PC-3 (cell line): Measurements from ENCODE around the gene TOP2A. TPM values are rescaled to one million over a fixed set of nuclear protein-coding genes. Genes with fewer than 3 reads are reported as not detected.

Experiments used
- ATAC-seq: fragments of 200-7000 bp; cut with Tn5 transposase; 2 replicates; pipeline ENCODE4 v1.9.1; 2020; ENCODE audit warnings: mild to moderate bottlenecking, moderate library complexity
- BruUV-seq: library from RNA; stranded (reverse); fragments of 400-500 nt; replicated peaks from 2 replicates; lab custom pipeline; 2021; lab: Mats Ljungman, UMichigan
- CTCF ChIA-PET: fragments of 300-600 bp; sonication (Branson Sonifier 250); formaldehyde crosslinking; loops from one replicate; lab custom pipeline; 2022; ENCODE audit warnings: antibody characterized with exemption; lab: Charles Lee
- POLR2A ChIA-PET: fragments of 300-600 bp; sonication (Branson Sonifier 250); formaldehyde crosslinking; loops from one replicate; lab custom pipeline; 2022; ENCODE audit warnings: antibody characterized with exemption; ENCODE audit not compliant: unreplicated experiment; lab: Charles Lee
- DNase-seq: peaks from one replicate; pipeline ENCODE4 v3.0.0-alpha.2; 2015
- H2AFZ ChIP-seq: fragments of 300-600 bp; sonication (generic); 2 replicates; pipeline ENCODE4 v1.6.0; 2016; ENCODE audit warnings: antibody characterized with exemption, low read length
- H3F3A ChIP-seq: fragments of 300-600 bp; sonication (generic); one replicate; pipeline ENCODE4 v1.6.0; 2017; ENCODE audit warnings: antibody characterized with exemption, low read length, control low read depth, mild to moderate bottlenecking; ENCODE audit not compliant: unreplicated experiment
- H3K27ac ChIP-seq: fragments of 300-600 bp; sonication (generic); 2 replicates; pipeline ENCODE4 v1.5.1; 2016; ENCODE audit warnings: mild to moderate bottlenecking, low read length
- H3K27me3 ChIP-seq: fragments of 300-600 bp; sonication (generic); 2 replicates; pipeline ENCODE4 v1.6.1; 2016; ENCODE audit warnings: low read length, mixed read lengths
- H3K36me3 ChIP-seq: fragments of 300-600 bp; sonication (generic); 2 replicates; pipeline ENCODE4 v1.6.1; 2016; ENCODE audit warnings: low read depth, mixed run types, low read length, mixed read lengths
- H3K4me1 ChIP-seq: fragments of 300-600 bp; sonication (generic); 2 replicates; pipeline ENCODE4 v1.5.1; 2016; ENCODE audit warnings: low read length; ENCODE audit not compliant: insufficient read depth
- H3K4me2 ChIP-seq: fragments of 300-600 bp; sonication (generic); 2 replicates; pipeline ENCODE4 v1.6.0; 2016; ENCODE audit warnings: low read length
- H3K4me3 ChIP-seq: fragments of 300-600 bp; sonication (generic); 2 replicates; pipeline ENCODE4 v1.5.1; 2016; ENCODE audit warnings: mild to moderate bottlenecking, low read length, mixed read lengths
- H3K79me2 ChIP-seq: fragments of 300-600 bp; sonication (generic); 2 replicates; pipeline ENCODE4 v1.6.1; 2017; ENCODE audit warnings: low read length, mixed read lengths
- H3K9ac ChIP-seq: fragments of 300-600 bp; sonication (generic); 2 replicates; pipeline ENCODE4 v1.6.0; 2016; ENCODE audit warnings: mild to moderate bottlenecking, low read length
- H3K9me2 ChIP-seq: fragments of 300-600 bp; sonication (generic); replicated peaks from 2 replicates; pipeline ENCODE4 v1.6.1; 2016; ENCODE audit warnings: mixed run types, low read length, mixed read lengths
- H3K9me3 ChIP-seq: fragments of 300-600 bp; sonication (generic); 2 replicates; pipeline ENCODE4 v1.6.1; 2016; ENCODE audit warnings: low read length, mixed read lengths
- H4K20me1 ChIP-seq: fragments of 300-600 bp; sonication (generic); 2 replicates; pipeline ENCODE4 v1.6.1; 2016; ENCODE audit warnings: low read length, mixed read lengths
- EZH2 ChIP-seq: fragments of 300-600 bp; sonication (generic); IDR thresholded peaks from one replicate; pipeline ENCODE4 v1.6.1; 2017; ENCODE audit warnings: antibody characterized with exemption, mild to moderate bottlenecking, low read length; ENCODE audit not compliant: unreplicated experiment
- EZH2phosphoT487 ChIP-seq: fragments of 300-600 bp; sonication (generic); IDR thresholded peaks from 2 replicates; pipeline ENCODE4 v1.6.1; 2018; ENCODE audit warnings: mild to moderate bottlenecking, antibody characterized with exemption, low read length, borderline replicate concordance
- intact Hi-C: fragments of 100-400 bp; cut with micrococcal nuclease; formaldehyde crosslinking; loops from 2 replicates; pipeline ENCODE4 v1.9.0; 2023
- total RNA-seq: library from RNA; depleted of rRNA; stranded (reverse); fragments of >200 nt; gene quantifications from 2 replicates; pipeline ENCODE4 v1.2.3, GENCODE V29; 2014
- TF ChIP-seq, protein P1 (sequence below): fragments of 300-600 bp; sonication (generic); conservative IDR thresholded peaks from 2 replicates; pipeline ENCODE4 v1.5.1; 2017; ENCODE audit warnings: antibody characterized with exemption, low read depth, mild to moderate bottlenecking, low read length

Gene TOP2A
- total RNA-seq, 1 experiment from 2014 or later: 104 TPM

GRCh38 chr17:40348136-40348504, 69.6 kb downstream of the TOP2A start:
- no peak overlapping the region for H3K27ac ChIP-seq

GRCh38 chr17:40347319-40348135, 70.2 kb downstream of the TOP2A start:
- peaks cover 3% of the 10 kb centered on the region; the same call in 1 of the 2 replicates for H3K79me2 ChIP-seq
- H4K20me1 ChIP-seq: no peaks in the 10 kb centered on the region
- DNase-seq (no peak), ATAC-seq (no peak)
- no peaks in the 10 kb centered on the region; the same call in 1 of the 2 replicates for H3K4me1 ChIP-seq
- no peaks in the 10 kb centered on the region for H3K9me2 ChIP-seq
- 0 out of 2 replicates have a peak, but pooled peaks cover 1% of the 10 kb centered on the region for H3K36me3 ChIP-seq
- no peak overlapping the region for H3K4me3 ChIP-seq
- no peak overlapping the region for H3K4me2 ChIP-seq
- CTCF ChIA-PET: no interaction called here
- no TSS peak for BruUV-seq
- H3K9me3 ChIP-seq: no peaks in the 10 kb centered on the region
- TF ChIP-seq EZH2phosphoT487 (no peak), EZH2 (no peak)
- TF ChIP-seq, protein P1, sequence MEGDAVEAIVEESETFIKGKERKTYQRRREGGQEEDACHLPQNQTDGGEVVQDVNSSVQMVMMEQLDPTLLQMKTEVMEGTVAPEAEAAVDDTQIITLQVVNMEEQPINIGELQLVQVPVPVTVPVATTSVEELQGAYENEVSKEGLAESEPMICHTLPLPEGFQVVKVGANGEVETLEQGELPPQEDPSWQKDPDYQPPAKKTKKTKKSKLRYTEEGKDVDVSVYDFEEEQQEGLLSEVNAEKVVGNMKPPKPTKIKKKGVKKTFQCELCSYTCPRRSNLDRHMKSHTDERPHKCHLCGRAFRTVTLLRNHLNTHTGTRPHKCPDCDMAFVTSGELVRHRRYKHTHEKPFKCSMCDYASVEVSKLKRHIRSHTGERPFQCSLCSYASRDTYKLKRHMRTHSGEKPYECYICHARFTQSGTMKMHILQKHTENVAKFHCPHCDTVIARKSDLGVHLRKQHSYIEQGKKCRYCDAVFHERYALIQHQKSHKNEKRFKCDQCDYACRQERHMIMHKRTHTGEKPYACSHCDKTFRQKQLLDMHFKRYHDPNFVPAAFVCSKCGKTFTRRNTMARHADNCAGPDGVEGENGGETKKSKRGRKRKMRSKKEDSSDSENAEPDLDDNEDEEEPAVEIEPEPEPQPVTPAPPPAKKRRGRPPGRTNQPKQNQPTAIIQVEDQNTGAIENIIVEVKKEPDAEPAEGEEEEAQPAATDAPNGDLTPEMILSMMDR: no peak
- H3K27me3 ChIP-seq: no peaks in the 10 kb centered on the region
- H3F3A ChIP-seq: no peaks in the 10 kb centered on the region
- H3K27ac ChIP-seq: no peak overlapping the region
- POLR2A ChIA-PET: no interaction called here
- intact Hi-C loops: no loop called here
- no peak overlapping the region for H3K9ac ChIP-seq
- no peak overlapping the region for H2AFZ ChIP-seq

More at GRCh38 chr17:40348136-40348504, 69.6 kb downstream of the TOP2A start:
- Histone ChIP-seq H3K4me1 (no peaks in the 10 kb centered on the region; the same call in 1 of the 2 replicates), H3K9ac (no peak overlapping the region), H3K4me3 (no peak overlapping the region), H3K9me2 (no peaks in the 10 kb centered on the region), H3K4me2 (no peak overlapping the region), H4K20me1 (no peaks in the 10 kb centered on the region), H3F3A (no peaks in the 10 kb centered on the region), H3K9me3 (no peaks in the 10 kb centered on the region), H3K36me3 (0 out of 2 replicates have a peak, but pooled peaks cover 2% of the 10 kb centered on the region), H2AFZ (no peak overlapping the region), H3K79me2 (peaks cover 3% of the 10 kb centered on the region; the same call in 1 of the 2 replicates), H3K27me3 (no peaks in the 10 kb centered on the region)
- ATAC-seq: no peak
- DNase-seq: no peak
- intact Hi-C loops: no loop called here
- TF ChIP-seq EZH2 (no peak), EZH2phosphoT487 (no peak)
- TF ChIP-seq, protein P1: no peak
- no TSS peak for BruUV-seq
- ChIA-PET CTCF (no interaction called here), POLR2A (no interaction called here)

DNA sequence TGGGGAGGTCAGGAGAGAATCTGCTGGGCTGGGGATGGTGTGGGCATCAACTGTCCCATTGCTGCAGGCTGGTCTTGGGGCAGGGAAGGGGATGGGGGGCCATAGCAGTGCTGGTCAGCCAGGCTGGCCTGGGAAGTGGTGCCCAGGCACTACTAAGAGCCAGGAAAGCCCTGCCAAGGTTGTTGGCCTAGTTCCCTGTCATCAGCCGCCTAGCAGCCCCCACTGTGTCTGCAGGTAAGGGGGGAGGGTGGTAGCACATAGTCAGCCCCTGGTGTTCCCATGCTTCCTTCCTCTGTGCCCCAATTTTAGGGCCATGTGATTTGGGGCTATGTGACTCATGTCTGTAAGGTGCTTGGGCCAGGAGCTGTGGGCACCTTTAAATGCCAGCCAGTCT, 70.9 kb downstream of the TOP2A start:
- Histone ChIP-seq H3K27me3 (no peaks in the 10 kb centered on the region), H3K9me2 (no peaks in the 10 kb centered on the region), H3F3A (no peaks in the 10 kb centered on the region), H4K20me1 (no peaks in the 10 kb centered on the region), H2AFZ (no peak overlapping the region), H3K4me1 (no peaks in the 10 kb centered on the region; the same call in 1 of the 2 replicates), H3K9ac (no peak overlapping the region), H3K27ac (no peak overlapping the region), H3K79me2 (peaks cover 3% of the 10 kb centered on the region; the same call in 1 of the 2 replicates), H3K36me3 (no peaks in the 10 kb centered on the region), H3K4me3 (no peak overlapping the region), H3K9me3 (no peaks in the 10 kb centered on the region), H3K4me2 (no peak overlapping the region)
- intact Hi-C loops: no loop called here
- POLR2A ChIA-PET: no interaction called here
- no TSS peak for BruUV-seq
- ATAC-seq: no peak
- CTCF ChIA-PET: no interaction called here
- no peak for DNase-seq
- TF ChIP-seq, protein P1: no peak
- no peak for TF ChIP-seq EZH2
- no peak for TF ChIP-seq EZH2phosphoT487
